ENCODE measurements around the gene SDHB.

DNA sequence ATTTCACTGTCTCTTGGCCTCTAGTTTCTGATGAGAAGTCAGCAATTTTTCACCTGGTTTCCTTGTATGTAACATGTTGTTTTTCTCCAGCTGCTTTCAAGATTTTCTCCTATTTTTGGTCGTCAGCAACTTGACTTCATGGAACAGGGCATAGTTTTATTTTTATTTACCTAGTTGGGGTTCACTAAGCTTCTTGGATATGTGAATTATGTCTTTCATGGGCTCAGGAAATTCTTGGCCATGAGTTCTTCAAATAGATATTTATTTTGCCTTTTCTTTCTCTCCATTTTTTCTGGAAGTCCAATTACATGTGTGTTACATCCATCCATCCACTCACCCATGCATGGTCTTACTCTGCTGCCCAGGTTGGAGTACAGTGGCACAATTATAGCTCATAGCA, 13.7 kb downstream of the SDHB start:
- no peak for TF ChIP-seq EZH2 (IDR thresholded peaks at IDR 0.05; ENCODE audit: low read length, unreplicated experiment)
- TF ChIP-seq, protein P1, sequence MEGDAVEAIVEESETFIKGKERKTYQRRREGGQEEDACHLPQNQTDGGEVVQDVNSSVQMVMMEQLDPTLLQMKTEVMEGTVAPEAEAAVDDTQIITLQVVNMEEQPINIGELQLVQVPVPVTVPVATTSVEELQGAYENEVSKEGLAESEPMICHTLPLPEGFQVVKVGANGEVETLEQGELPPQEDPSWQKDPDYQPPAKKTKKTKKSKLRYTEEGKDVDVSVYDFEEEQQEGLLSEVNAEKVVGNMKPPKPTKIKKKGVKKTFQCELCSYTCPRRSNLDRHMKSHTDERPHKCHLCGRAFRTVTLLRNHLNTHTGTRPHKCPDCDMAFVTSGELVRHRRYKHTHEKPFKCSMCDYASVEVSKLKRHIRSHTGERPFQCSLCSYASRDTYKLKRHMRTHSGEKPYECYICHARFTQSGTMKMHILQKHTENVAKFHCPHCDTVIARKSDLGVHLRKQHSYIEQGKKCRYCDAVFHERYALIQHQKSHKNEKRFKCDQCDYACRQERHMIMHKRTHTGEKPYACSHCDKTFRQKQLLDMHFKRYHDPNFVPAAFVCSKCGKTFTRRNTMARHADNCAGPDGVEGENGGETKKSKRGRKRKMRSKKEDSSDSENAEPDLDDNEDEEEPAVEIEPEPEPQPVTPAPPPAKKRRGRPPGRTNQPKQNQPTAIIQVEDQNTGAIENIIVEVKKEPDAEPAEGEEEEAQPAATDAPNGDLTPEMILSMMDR (conservative IDR thresholded peaks at IDR 0.05; ENCODE audit: low read depth, low read length): no peak
